ENCODE data around the gene MYL10.

Gene MYL10

GRCh38 chr7:101580596-101580995 lies 48.5 kb downstream of the MYL10 start:
- no peaks in the 10 kb centered on the region for H3K36me3 ChIP-seq (ENCODE audit: insufficient read depth, insufficient read length, low read length)
- TF ChIP-seq SUZ12 (IDR thresholded peaks at IDR 0.05; ENCODE audit: extremely low read depth, insufficient read depth, insufficient read length) (no peak), ZNF274 (IDR thresholded peaks at IDR 0.05; ENCODE audit: low read depth, low read length) (no peak), YY1 (IDR thresholded peaks at IDR 0.05; ENCODE audit: insufficient read depth, insufficient read length) (no peak)
- DNase-seq (ENCODE audit: low read depth, low spot score), result no peak

GRCh38 chr7:101578552-101578951 lies 50.5 kb downstream of the MYL10 start:
- peaks cover 39% of the 10 kb centered on the region for H3K9me3 ChIP-seq (ENCODE audit: insufficient read depth, low read length)
- H3K4me1 ChIP-seq (ENCODE audit: insufficient read depth, insufficient read length), result peaks cover 2% of the 10 kb centered on the region
- no peak for DNase-seq (ENCODE audit: low read depth, low spot score)
- no peak overlapping the region for H3K9ac ChIP-seq (ENCODE audit: insufficient read length, low read depth)
- no peaks in the 10 kb centered on the region for H3K27me3 ChIP-seq (ENCODE audit: insufficient read depth, insufficient read length)
- TF ChIP-seq YY1 (IDR thresholded peaks at IDR 0.05; ENCODE audit: insufficient read depth, insufficient read length) (no peak), ZNF274 (IDR thresholded peaks at IDR 0.05; ENCODE audit: low read depth, low read length) (no peak), SUZ12 (IDR thresholded peaks at IDR 0.05; ENCODE audit: extremely low read depth, insufficient read depth, insufficient read length) (no peak)
- no peak overlapping the region for H3K4me3 ChIP-seq (ENCODE audit: insufficient read length, low read depth)
- H3K36me3 ChIP-seq (ENCODE audit: insufficient read depth, insufficient read length, low read length), result no peaks in the 10 kb centered on the region

More at GRCh38 chr7:101580596-101580995, 48.5 kb downstream of the MYL10 start:
- Histone ChIP-seq H3K9me3 (ENCODE audit: insufficient read depth, low read length) (peaks cover 33% of the 10 kb centered on the region), H3K9ac (ENCODE audit: insufficient read length, low read depth) (no peak overlapping the region), H3K4me3 (ENCODE audit: insufficient read length, low read depth) (no peak overlapping the region), H3K4me1 (ENCODE audit: insufficient read depth, insufficient read length) (peaks cover 2% of the 10 kb centered on the region), H3K27me3 (ENCODE audit: insufficient read depth, insufficient read length) (no peaks in the 10 kb centered on the region)

- Histone ChIP-seq H3K9me3 (ENCODE audit: insufficient read depth, low read length) (peaks cover 36% of the 10 kb centered on the region), H3K4me1 (ENCODE audit: insufficient read depth, insufficient read length) (peaks cover 2% of the 10 kb centered on the region), H3K9ac (ENCODE audit: insufficient read length, low read depth) (no peak overlapping the region), H3K36me3 (ENCODE audit: insufficient read depth, insufficient read length, low read length) (no peaks in the 10 kb centered on the region), H3K27me3 (ENCODE audit: insufficient read depth, insufficient read length) (no peaks in the 10 kb centered on the region), H3K4me3 (ENCODE audit: insufficient read length, low read depth) (no peak overlapping the region)
- TF ChIP-seq ZNF274 (IDR thresholded peaks at IDR 0.05; ENCODE audit: low read depth, low read length) (no peak), YY1 (IDR thresholded peaks at IDR 0.05; ENCODE audit: insufficient read depth, insufficient read length) (no peak), SUZ12 (IDR thresholded peaks at IDR 0.05; ENCODE audit: extremely low read depth, insufficient read depth, insufficient read length) (no peak)
- DNase-seq (ENCODE audit: low read depth, low spot score), result no peak
Observed at GRCh38 chr7:101576998-101577397, 52.1 kb downstream of the MYL10 start.

- peaks cover 36% of the 10 kb centered on the region for H3K9me3 ChIP-seq (ENCODE audit: insufficient read depth, low read length)
- H3K9ac ChIP-seq (ENCODE audit: insufficient read length, low read depth), result no peak overlapping the region
- no peaks in the 10 kb centered on the region for H3K4me1 ChIP-seq (ENCODE audit: insufficient read depth, insufficient read length)
- no peak for DNase-seq (ENCODE audit: low read depth, low spot score)
- no peaks in the 10 kb centered on the region for H3K27me3 ChIP-seq (ENCODE audit: insufficient read depth, insufficient read length)
- TF ChIP-seq ZNF274 (IDR thresholded peaks at IDR 0.05; ENCODE audit: low read depth, low read length), result no peak
- TF ChIP-seq YY1 (IDR thresholded peaks at IDR 0.05; ENCODE audit: insufficient read depth, insufficient read length), result no peak
- TF ChIP-seq SUZ12 (IDR thresholded peaks at IDR 0.05; ENCODE audit: extremely low read depth, insufficient read depth, insufficient read length), result no peak
- H3K36me3 ChIP-seq (ENCODE audit: insufficient read depth, insufficient read length, low read length), result no peaks in the 10 kb centered on the region
- no peak overlapping the region for H3K4me3 ChIP-seq (ENCODE audit: insufficient read length, low read depth)
Observed at GRCh38 chr7:101575721-101576120, 53.4 kb downstream of the MYL10 start.

- TF ChIP-seq SUZ12 (IDR thresholded peaks at IDR 0.05; ENCODE audit: extremely low read depth, insufficient read depth, insufficient read length) (no peak), YY1 (IDR thresholded peaks at IDR 0.05; ENCODE audit: insufficient read depth, insufficient read length) (no peak), ZNF274 (IDR thresholded peaks at IDR 0.05; ENCODE audit: low read depth, low read length) (no peak)
- peak; percentile 38 for DNase-seq (ENCODE audit: low read depth, low spot score)
- H3K4me1 ChIP-seq (ENCODE audit: insufficient read depth, insufficient read length), result no peaks in the 10 kb centered on the region
- no peak overlapping the region for H3K4me3 ChIP-seq (ENCODE audit: insufficient read length, low read depth)
- no peak overlapping the region for H3K9ac ChIP-seq (ENCODE audit: insufficient read length, low read depth)
- no peaks in the 10 kb centered on the region for H3K27me3 ChIP-seq (ENCODE audit: insufficient read depth, insufficient read length)
- H3K36me3 ChIP-seq (ENCODE audit: insufficient read depth, insufficient read length, low read length), result no peaks in the 10 kb centered on the region
- peaks cover 36% of the 10 kb centered on the region for H3K9me3 ChIP-seq (ENCODE audit: insufficient read depth, low read length)
Observed at GRCh38 chr7:101575168-101575567, 53.9 kb downstream of the MYL10 start.

- TF ChIP-seq YY1 (IDR thresholded peaks at IDR 0.05; ENCODE audit: insufficient read depth, insufficient read length) (no peak), ZNF274 (IDR thresholded peaks at IDR 0.05; ENCODE audit: low read depth, low read length) (no peak), SUZ12 (IDR thresholded peaks at IDR 0.05; ENCODE audit: extremely low read depth, insufficient read depth, insufficient read length) (no peak)
- Histone ChIP-seq H3K36me3 (ENCODE audit: insufficient read depth, insufficient read length, low read length) (no peaks in the 10 kb centered on the region), H3K9ac (ENCODE audit: insufficient read length, low read depth) (no peak overlapping the region), H3K27me3 (ENCODE audit: insufficient read depth, insufficient read length) (no peaks in the 10 kb centered on the region), H3K4me1 (ENCODE audit: insufficient read depth, insufficient read length) (no peaks in the 10 kb centered on the region), H3K4me3 (ENCODE audit: insufficient read length, low read depth) (no peak overlapping the region), H3K9me3 (ENCODE audit: insufficient read depth, low read length) (peaks cover 28% of the 10 kb centered on the region)
- DNase-seq (ENCODE audit: low read depth, low spot score), result no peak
Observed at GRCh38 chr7:101572156-101572555, 56.9 kb downstream of the MYL10 start.

GRCh38 chr7:101567230-101567629 lies 61.9 kb downstream of the MYL10 start:
- Histone ChIP-seq H3K9ac (ENCODE audit: insufficient read length, low read depth) (no peak overlapping the region), H3K9me3 (ENCODE audit: insufficient read depth, low read length) (no peaks in the 10 kb centered on the region), H3K4me1 (ENCODE audit: insufficient read depth, insufficient read length) (peaks cover 12% of the 10 kb centered on the region), H3K27me3 (ENCODE audit: insufficient read depth, insufficient read length) (no peaks in the 10 kb centered on the region), H3K36me3 (ENCODE audit: insufficient read depth, insufficient read length, low read length) (no peaks in the 10 kb centered on the region), H3K4me3 (ENCODE audit: insufficient read length, low read depth) (no peak overlapping the region)
- DNase-seq (ENCODE audit: low read depth, low spot score), result no peak
- no peak for TF ChIP-seq ZNF274 (IDR thresholded peaks at IDR 0.05; ENCODE audit: low read depth, low read length)
- no peak for TF ChIP-seq YY1 (IDR thresholded peaks at IDR 0.05; ENCODE audit: insufficient read depth, insufficient read length)

Measured in NT2/D1 (cell line).